ENCODE data around the gene SNRPD2.
A peak's percentile ranks its signal among the peaks of the same experiment; 100 is the strongest.

The SNRPD2 gene

GRCh38 chr19:45653634-45654033 is 38.1 kb downstream of the SNRPD2 start:
- DNase-seq, result no peak

GRCh38 chr19:45650722-45651121 is 41.0 kb downstream of the SNRPD2 start:
- no peak for DNase-seq

GRCh38 chr19:45646345-45646698 is 45.4 kb downstream of the SNRPD2 start:
- no peak for DNase-seq

- peak; percentile 75 for DNase-seq
Measured at GRCh38 chr19:45645631-45646344, 46.0 kb downstream of the SNRPD2 start.

- DNase-seq, result no peak
Measured at GRCh38 chr19:45645068-45645630, 46.6 kb downstream of the SNRPD2 start.

GRCh38 chr19:45643927-45644771 is 47.6 kb downstream of the SNRPD2 start:
- no peak for DNase-seq

- DNase-seq, result peak; percentile 97
Measured at GRCh38 chr19:45643024-45643926, 48.5 kb downstream of the SNRPD2 start.

GRCh38 chr19:45641274-45642105 is 50.3 kb downstream of the SNRPD2 start:
- DNase-seq, result peak; percentile 89

GRCh38 chr19:45640849-45641273 is 50.9 kb downstream of the SNRPD2 start:
- peak; percentile 63 for DNase-seq

GRCh38 chr19:45638930-45639729 is 52.6 kb downstream of the SNRPD2 start, which contains the start of gene EML2:
EML2 (minus strand) TSS chr19:45639397; CDS start chr19:45639376, 21 bp downstream.
- DNase-seq, result peak; percentile 70

- DNase-seq, result no peak
Measured at GRCh38 chr19:45637890-45638667, 53.7 kb downstream of the SNRPD2 start.
